Caco-2 (cell line): ENCODE measurements around the gene BRINP1. TPM values are rescaled to one million over a fixed set of nuclear protein-coding genes. Genes with fewer than 3 reads are reported as not detected.
"Not testable (repeated sequence)": the region's sequence is repeated elsewhere in the genome, so short reads cannot be mapped to it uniquely, and the experiment has no call there.

Experiments
- BruUV-seq: library from RNA; stranded (reverse); fragments of 400-500 nt; replicated peaks from 2 replicates; lab custom pipeline; 2021; lab: Mats Ljungman, UMichigan
- CTCF ChIA-PET: fragments of 300-600 bp; sonication (Branson Sonifier 250); formaldehyde crosslinking; loops from one replicate; lab custom pipeline; 2022; ENCODE audit warnings: antibody characterized with exemption; lab: Charles Lee
- POLR2A ChIA-PET: fragments of 300-600 bp; sonication (Branson Sonifier 250); formaldehyde crosslinking; loops from one replicate; lab custom pipeline; 2022; ENCODE audit warnings: antibody characterized with exemption; lab: Charles Lee
- DNase-seq, 2 experiments: peaks; one replicate each; pipeline versions ENCODE4 v3.0.0 to v3.0.0-alpha.2; 2020 to 2022
- H3K27me3 ChIP-seq: replicated peaks from 2 replicates; pipeline ENCODE4 v1.6.0; 2011; ENCODE audit warnings: low read length; ENCODE audit not compliant: control insufficient read depth, insufficient read depth
- H3K36me3 ChIP-seq: 2 replicates; pipeline ENCODE4 v1.5.1; 2011; ENCODE audit warnings: low read length; ENCODE audit not compliant: control insufficient read depth, insufficient read depth
- H3K4me1 ChIP-seq: fragments of 250-450 bp; sonication (Bioruptor Pico); 2 replicates; pipeline ENCODE4 v1.5.1; 2020; ENCODE audit warnings: mild to moderate bottlenecking
- H3K4me3 ChIP-seq: 2 replicates; pipeline ENCODE4 v1.5.1; 2011; ENCODE audit warnings: low read depth, mild to moderate bottlenecking, control low read depth, low read length
- H3K9me3 ChIP-seq: fragments of 250-450 bp; sonication (Bioruptor Pico); 2 replicates; pipeline ENCODE4 v1.5.1; 2020; ENCODE audit warnings: mild to moderate bottlenecking, moderate library complexity
- H3K27ac Mint-ChIP-seq: one replicate; pipeline ENCODE4 v1.8.0; 2022; ENCODE audit warnings: mixed read lengths; ENCODE audit not compliant: unreplicated experiment
- H3K27me3 Mint-ChIP-seq: one replicate; pipeline ENCODE4 v1.8.0; 2022; ENCODE audit warnings: mixed read lengths; ENCODE audit not compliant: insufficient read depth, unreplicated experiment
- H3K36me3 Mint-ChIP-seq: one replicate; pipeline ENCODE4 v1.8.0; 2022; ENCODE audit warnings: mild to moderate bottlenecking, mixed read lengths; ENCODE audit not compliant: insufficient read depth, unreplicated experiment
- H3K4me1 Mint-ChIP-seq: one replicate; pipeline ENCODE4 v1.8.0; 2022; ENCODE audit warnings: low read depth, mixed read lengths; ENCODE audit not compliant: unreplicated experiment
- H3K4me3 Mint-ChIP-seq: one replicate; pipeline ENCODE4 v1.8.0; 2022; ENCODE audit warnings: mild to moderate bottlenecking, moderate library complexity, mixed read lengths; ENCODE audit not compliant: unreplicated experiment
- H3K9me3 Mint-ChIP-seq: one replicate; pipeline ENCODE4 v1.8.0; 2022; ENCODE audit warnings: mixed read lengths; ENCODE audit not compliant: unreplicated experiment
- intact Hi-C: fragments of 100-400 bp; cut with micrococcal nuclease; formaldehyde crosslinking; loops from one replicate; pipeline ENCODE4 v1.10.0; 2022; ENCODE audit not compliant: unreplicated experiment
- total RNA-seq: library from RNA; stranded (reverse); gene quantifications from 2 replicates; pipeline ENCODE4 v1.2.3, GENCODE V29; 2022
- TF ChIP-seq, protein P1 (sequence below), 2 experiments: fragments of 200-600 bp in 1 of 2; IDR thresholded peaks; 1 replicate in 1 of 2; 2 replicates in 1 of 2; pipeline versions ENCODE4 v1.5.1 to v1.8.0; 2011 to 2022; ENCODE audit warnings: antibody characterized with exemption in 1 of 2, control low read depth in 1 of 2, inconsistent platforms in 1 of 2, low read depth in 1 of 2, low read length in 1 of 2, mild to moderate bottlenecking in 1 of 2, moderate library complexity in 1 of 2; ENCODE audit not compliant: insufficient read depth in 1 of 2, severe bottlenecking in 1 of 2, unreplicated experiment in 1 of 2

Gene BRINP1
- total RNA-seq, 1 experiment from 2014 or later, result not detected

GRCh38 chr9:119179701-119180100 is 189.5 kb downstream of the BRINP1 start:
- intact Hi-C loops, result no loop called here
- no peaks in the 10 kb centered on the region for H3K4me1 ChIP-seq
- no TSS peak for BruUV-seq
- ChIA-PET POLR2A (no interaction called here), CTCF (no interaction called here)
- Mint-ChIP-seq H3K27ac (no peak overlapping the region), H3K4me1 (no peaks in the 10 kb centered on the region), H3K9me3 (no peaks in the 10 kb centered on the region), H3K36me3 (no peaks in the 10 kb centered on the region), H3K27me3 (peaks cover 12% of the 10 kb centered on the region), H3K4me3 (no peak overlapping the region)
- H3K9me3 ChIP-seq, result no peaks in the 10 kb centered on the region
- no peak overlapping the region for H3K4me3 ChIP-seq
- TF ChIP-seq, protein P1, sequence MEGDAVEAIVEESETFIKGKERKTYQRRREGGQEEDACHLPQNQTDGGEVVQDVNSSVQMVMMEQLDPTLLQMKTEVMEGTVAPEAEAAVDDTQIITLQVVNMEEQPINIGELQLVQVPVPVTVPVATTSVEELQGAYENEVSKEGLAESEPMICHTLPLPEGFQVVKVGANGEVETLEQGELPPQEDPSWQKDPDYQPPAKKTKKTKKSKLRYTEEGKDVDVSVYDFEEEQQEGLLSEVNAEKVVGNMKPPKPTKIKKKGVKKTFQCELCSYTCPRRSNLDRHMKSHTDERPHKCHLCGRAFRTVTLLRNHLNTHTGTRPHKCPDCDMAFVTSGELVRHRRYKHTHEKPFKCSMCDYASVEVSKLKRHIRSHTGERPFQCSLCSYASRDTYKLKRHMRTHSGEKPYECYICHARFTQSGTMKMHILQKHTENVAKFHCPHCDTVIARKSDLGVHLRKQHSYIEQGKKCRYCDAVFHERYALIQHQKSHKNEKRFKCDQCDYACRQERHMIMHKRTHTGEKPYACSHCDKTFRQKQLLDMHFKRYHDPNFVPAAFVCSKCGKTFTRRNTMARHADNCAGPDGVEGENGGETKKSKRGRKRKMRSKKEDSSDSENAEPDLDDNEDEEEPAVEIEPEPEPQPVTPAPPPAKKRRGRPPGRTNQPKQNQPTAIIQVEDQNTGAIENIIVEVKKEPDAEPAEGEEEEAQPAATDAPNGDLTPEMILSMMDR (IDR thresholded peaks at IDR 0.05; ENCODE audit: insufficient read depth in 1 of 2, low read depth in 1 of 2, low read length in 1 of 2, severe bottlenecking in 1 of 2, unreplicated experiment in 1 of 2), result no peak
- no peaks in the 10 kb centered on the region for H3K36me3 ChIP-seq
- DNase-seq, result no peak
- no peaks in the 10 kb centered on the region for H3K27me3 ChIP-seq

DNA sequence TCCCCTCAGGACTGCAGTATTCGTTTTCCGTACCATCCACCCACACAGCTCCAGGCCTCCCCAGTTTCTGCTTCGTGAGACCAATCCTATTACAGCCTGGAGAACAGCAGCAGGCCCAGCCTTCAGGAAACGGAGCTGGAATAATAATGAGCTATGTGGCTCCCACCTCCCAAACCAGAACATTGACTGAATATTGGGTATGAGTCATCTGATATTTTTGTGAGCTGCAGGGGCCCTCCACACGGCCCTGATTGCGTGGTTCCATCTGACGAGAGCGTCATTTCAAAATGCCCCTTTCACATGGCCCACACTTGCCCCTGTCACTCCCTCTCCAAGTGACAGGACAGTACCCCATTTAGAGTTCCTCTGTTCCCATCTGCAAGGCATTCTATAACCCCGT is 192.0 kb downstream of the BRINP1 start:
- TF ChIP-seq, protein P1 (IDR thresholded peaks at IDR 0.05; ENCODE audit: insufficient read depth in 1 of 2, low read depth in 1 of 2, low read length in 1 of 2, severe bottlenecking in 1 of 2, unreplicated experiment in 1 of 2), result no peak
- Histone ChIP-seq H3K4me1 (no peaks in the 10 kb centered on the region), H3K9me3 (no peaks in the 10 kb centered on the region), H3K4me3 (no peak overlapping the region), H3K27me3 (no peaks in the 10 kb centered on the region), H3K36me3 (no peaks in the 10 kb centered on the region)
- H3K36me3 Mint-ChIP-seq, result no peaks in the 10 kb centered on the region
- no peaks in the 10 kb centered on the region for H3K9me3 Mint-ChIP-seq
- no peak overlapping the region for H3K27ac Mint-ChIP-seq
- peaks cover 12% of the 10 kb centered on the region for H3K27me3 Mint-ChIP-seq
- BruUV-seq, result no TSS peak
- no peaks in the 10 kb centered on the region for H3K4me1 Mint-ChIP-seq
- no peak overlapping the region for H3K4me3 Mint-ChIP-seq
- no peak for DNase-seq
- ChIA-PET CTCF (no interaction called here), POLR2A (no interaction called here)
- intact Hi-C loops, result no loop called here

GRCh38 chr9:119175581-119175980 is 193.7 kb downstream of the BRINP1 start:
- H3K36me3 Mint-ChIP-seq, result no peaks in the 10 kb centered on the region
- no peaks in the 10 kb centered on the region for H3K4me1 Mint-ChIP-seq
- TF ChIP-seq, protein P1 (IDR thresholded peaks at IDR 0.05; ENCODE audit: insufficient read depth in 1 of 2, low read depth in 1 of 2, low read length in 1 of 2, severe bottlenecking in 1 of 2, unreplicated experiment in 1 of 2), result no peak

DNA sequence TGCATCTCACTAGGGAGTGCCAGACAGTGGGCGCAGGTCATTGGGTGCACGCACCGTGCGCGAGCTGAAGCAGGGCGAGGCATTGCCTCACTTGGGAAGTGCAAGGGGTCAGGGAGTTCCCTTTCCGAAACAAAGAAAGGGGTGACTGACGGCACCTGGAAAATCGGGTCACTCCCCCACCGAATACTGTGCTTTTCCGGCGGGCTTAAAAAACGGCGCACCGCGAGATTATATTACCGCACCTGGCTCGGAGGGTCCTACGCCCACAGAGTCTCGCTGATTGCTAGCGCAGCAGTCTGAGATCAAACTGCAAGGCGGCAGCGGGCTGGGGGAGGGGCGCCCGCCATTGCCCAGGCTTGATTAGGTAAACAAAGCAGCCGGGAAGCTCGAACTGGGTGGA is 200.0 kb downstream of the BRINP1 start:
- H3K27ac Mint-ChIP-seq, POLR2A ChIA-PET, intact Hi-C loops, H3K27me3 Mint-ChIP-seq, H3K36me3 Mint-ChIP-seq, H3K4me3 ChIP-seq, H3K4me1 Mint-ChIP-seq, H3K27me3 ChIP-seq, H3K9me3 Mint-ChIP-seq, H3K9me3 ChIP-seq, H3K36me3 ChIP-seq, CTCF ChIA-PET, H3K4me1 ChIP-seq, DNase-seq, BruUV-seq: not testable (repeated sequence)
- H3K4me3 Mint-ChIP-seq, result peak overlapping the region; percentile 22

More at GRCh38 chr9:119175581-119175980, 193.7 kb downstream of the BRINP1 start:
- no peaks in the 10 kb centered on the region for H3K36me3 ChIP-seq
- ChIA-PET POLR2A (no interaction called here), CTCF (no interaction called here)
- intact Hi-C loops, result no loop called here
- no peaks in the 10 kb centered on the region for H3K9me3 ChIP-seq
- no peaks in the 10 kb centered on the region for H3K27me3 ChIP-seq
- no peak for DNase-seq
- no peak overlapping the region for H3K4me3 ChIP-seq
- H3K4me1 ChIP-seq, result no peaks in the 10 kb centered on the region
- Mint-ChIP-seq H3K4me3 (no peak overlapping the region), H3K27ac (no peak overlapping the region), H3K9me3 (no peaks in the 10 kb centered on the region), H3K27me3 (peaks cover 8% of the 10 kb centered on the region)
- BruUV-seq, result no TSS peak
